ENCODE data around the gene PATJ.
"Not testable (repeated sequence)": the region's sequence is repeated elsewhere in the genome, so short reads cannot be mapped to it uniquely, and the experiment has no call there.

Gene PATJ

DNA sequence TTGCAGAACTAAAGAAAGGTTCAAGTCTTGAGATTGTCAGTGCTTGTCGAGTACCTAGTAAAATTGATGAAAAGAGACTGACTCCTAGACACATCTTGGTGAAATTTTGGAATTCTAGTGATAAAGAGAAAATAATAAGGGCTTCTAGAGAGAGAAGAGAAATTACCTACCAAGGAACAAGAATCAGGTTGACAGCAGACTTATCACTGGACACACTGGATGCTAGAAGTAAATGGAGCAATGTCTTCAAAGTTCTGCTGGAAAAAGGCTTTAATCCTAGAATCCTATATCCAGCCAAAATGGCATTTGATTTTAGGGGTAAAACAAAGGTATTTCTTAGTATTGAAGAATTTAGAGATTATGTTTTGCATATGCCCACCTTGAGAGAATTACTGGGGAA, 468.7 kb downstream of the PATJ start:
- peak; percentile 0 for DNase-seq (ENCODE audit: low read depth)

DNA sequence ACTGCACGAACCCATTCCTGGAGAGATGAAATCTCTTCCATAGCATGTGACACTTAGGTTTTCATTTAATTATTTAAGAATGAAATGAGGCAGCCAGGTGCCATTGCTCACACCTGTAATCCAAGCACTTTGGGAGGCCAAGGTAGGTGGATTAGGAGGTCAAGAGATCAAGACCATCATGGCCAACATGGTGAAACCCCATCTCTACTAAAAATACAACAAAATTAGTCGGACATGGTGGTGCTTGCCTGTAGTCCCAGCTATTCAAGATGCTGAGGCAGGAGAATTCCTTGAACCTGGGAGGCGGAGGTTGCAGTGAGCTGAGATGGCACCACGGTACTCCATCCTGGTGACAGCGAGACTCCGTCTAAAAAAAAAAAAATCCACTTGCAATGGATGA, 470.1 kb downstream of the PATJ start:
- no peak for DNase-seq (ENCODE audit: low read depth)

DNA sequence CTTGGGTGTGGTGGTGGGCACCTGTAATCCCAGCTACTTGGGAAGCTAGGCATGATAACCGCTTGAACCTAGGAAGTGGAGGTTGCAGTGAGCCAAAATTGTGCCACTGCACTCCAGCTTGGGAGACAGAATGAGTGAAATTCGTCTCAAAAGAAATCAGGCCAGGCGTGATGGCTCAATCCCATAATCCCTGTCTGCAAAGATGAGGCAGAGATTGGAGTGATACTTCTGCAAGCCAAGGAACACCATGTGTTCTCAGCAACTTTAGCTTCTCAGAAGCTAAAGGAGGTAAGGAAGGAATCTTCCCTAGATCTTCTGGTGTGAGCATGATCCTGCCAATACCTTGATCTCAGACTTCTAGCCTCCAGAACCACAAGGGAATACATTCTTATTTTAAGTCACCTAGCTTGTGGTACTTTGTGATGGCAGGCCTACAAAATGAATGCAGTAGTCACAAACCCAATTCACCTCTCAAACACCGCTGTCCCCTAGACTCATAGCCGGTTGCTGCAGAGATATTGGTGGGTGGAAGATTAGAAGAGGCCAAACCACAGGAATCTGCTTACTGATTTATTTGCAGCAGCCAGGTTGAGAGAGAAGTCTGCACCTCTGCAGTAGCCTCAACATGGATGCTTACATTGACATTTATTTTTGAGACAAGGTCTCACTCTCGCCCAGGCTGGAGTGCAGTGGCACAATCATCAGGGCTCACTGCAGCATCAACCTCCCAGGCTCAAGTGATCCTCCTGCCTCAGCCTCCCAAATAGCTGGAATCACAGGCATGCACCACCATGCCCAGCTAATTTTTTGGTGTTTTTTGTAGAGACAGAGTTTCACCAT, 471.0 kb downstream of the PATJ start:
- no peak for DNase-seq (ENCODE audit: low read depth)

DNA sequence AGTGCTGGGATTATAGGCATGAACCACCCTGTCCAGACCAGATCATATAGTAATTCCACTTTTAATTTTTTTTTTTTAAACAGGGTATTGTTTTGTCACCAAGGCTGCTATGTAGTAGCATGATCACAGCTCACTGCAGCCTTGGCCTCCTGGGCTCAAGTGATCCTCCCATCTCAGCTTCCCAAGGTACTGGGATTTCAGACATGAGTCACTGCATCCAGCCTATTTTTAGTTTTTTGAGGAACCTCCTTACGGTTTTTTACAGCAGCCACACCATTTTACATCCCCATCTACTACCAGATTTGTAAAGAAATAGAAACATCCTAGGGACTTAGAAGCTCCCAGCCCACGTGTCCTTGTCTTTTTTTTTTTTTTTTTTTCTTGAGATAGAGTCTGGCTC, 476.3 kb downstream of the PATJ start:
- DNase-seq (ENCODE audit: low read depth), result no peak

DNA sequence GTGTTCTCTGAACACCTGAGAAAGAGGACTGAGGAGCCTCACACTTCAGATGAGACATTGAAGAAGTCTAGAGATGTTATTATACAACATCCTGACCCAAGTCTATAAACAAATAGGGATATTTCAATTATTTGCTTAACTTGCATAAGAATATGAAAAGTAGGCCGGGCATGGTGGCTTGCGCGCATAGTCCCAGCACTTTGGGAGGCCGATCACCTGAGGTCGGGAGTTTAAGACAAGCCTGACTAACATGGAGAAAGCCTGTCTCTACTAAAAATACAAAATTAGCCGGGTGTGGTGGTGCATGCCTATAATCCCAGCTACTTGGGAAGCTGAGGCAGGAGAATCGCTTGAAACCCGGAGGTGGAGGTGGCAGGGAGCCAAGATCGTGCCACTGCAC, 478.2 kb downstream of the PATJ start:
- not testable (repeated sequence) for DNase-seq (ENCODE audit: low read depth)

DNA sequence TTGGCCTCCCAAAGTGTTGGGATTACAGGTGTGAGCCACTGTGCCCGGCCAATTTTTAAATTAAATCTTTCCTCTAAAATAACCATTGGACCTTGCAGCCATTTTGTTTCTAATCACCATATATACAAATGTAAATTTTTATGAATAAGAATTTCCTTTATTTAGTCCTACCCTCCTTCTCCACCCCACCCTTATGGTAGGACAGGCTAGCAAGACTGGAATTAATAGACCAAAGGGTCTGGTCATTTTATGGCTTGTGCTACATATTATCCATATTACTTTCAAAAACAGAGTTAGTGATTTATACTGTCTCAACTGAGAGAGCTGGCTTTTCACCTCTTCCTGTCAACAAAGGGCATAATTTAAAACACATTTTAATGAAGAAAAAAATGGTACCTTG, 478.9 kb downstream of the PATJ start:
- DNase-seq (ENCODE audit: low read depth), result no peak

DNA sequence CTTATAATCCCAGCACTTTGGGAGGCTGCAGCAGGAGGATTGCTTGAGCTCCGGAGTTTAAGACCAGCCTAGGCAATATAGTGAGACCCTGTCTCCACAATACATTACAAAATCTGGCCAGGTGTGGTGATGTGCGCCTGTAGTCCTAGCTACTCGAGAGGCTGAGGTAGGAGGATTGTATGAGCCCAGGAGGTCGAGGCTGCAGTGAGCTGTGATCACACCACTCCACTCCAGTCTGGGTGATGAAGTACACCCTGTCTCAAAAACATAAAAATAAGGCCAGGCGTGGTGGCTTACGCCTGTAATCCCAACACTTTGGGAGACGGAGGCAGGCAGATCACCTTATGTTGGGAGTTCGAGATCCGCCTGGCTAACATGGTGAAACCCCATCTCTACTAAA, 480.0 kb downstream of the PATJ start:
- no peak for DNase-seq (ENCODE audit: low read depth)

DNA sequence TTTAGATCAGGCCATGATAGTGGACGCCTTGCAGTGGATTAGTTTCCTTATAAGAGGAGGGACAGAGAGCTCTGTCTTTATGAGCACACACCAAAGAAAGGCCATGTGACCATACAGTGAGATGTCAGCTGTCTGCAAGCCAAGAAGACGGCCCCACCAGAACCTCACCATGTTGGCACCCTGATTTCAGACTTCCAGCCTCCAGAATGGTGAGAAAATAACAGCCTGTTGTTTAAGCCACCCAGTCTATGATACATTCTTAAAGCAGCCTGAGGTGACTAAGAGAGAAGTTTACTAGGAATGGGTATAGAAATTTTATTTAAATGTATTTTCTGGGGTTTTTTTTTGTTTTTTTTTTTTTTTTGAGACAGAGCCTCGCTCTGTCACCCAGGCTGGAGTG, 481.9 kb downstream of the PATJ start:
- no peak for DNase-seq (ENCODE audit: low read depth)

DNA sequence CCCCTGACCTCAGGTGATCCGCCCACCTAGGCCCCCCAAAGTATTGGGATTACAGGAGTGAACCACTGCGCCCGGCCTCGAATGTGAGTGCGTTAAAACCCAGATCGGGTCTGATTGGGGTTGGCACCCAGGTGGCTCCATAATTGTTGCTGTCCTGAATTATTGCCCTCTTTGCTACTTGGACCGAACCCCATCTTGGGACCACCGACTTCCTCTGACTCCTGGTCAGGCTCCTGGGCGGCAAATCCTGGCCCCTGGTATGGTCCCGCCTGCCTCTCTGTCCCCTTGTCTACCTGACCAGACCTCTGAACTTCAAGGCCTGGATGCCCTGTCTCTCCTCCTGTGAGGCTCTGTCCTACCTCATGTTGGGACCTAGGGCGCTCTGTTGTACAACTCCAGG, 485.2 kb downstream of the PATJ start:
- DNase-seq (ENCODE audit: low read depth), result no peak
